ENCODE measurements around the gene YY1AP1. TPM values are rescaled to one million over a fixed set of nuclear protein-coding genes. Genes with fewer than 3 reads are reported as not detected.
"Not testable (repeated sequence)": the region's sequence is repeated elsewhere in the genome, so short reads cannot be mapped to it uniquely, and the experiment has no call there.

YY1AP1 gene
- total RNA-seq, 1 experiment from 2014 or later, result 57.5 TPM

DNA sequence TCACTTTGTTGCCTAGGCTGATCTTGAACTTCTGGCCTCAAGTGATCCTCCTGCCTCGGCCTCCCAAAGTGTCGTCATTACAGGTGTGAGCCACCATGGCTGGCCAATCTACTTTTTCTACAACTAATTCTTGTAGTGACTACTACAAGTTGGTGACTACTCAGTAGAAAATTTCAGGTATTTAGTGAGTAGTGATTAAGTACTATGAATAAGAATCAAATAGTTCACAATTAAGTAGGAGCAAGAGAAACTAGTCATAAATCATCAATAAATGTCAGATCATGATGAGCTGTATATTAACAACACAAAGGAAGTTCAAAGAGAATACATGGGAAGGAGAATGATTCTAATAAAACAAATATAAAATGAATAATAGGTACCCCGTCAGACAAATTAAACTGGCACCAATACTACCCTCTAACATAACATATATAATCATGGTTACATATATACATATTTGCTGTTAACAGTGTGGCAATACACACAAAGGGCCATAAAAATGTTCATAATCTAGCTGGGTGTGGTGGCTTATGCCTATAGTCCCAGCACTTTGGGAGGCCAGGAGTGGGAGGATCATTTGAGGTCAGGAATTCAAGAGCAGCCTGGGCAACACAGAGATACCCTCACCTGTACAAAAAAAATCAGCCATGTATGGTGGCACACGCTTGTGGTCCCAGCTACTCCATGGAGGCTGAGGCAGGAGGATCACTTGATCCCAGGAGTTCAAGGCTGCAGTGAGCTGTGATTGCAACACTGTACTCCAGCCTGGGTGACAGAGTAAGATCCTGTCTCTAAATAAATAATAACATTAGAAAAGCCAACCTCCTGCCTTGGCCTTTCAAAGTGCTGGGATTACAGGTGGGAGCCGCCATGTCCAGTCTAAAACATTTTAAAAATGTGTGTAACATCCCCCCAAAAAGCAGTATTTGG is 19.1 kb downstream of the YY1AP1 start:
- no CpG with 5 or more reads among the region's 5 CpGs for WGBS (ENCODE audit: extremely low coverage, insufficient read length, low lambda C conversion rate)

DNA sequence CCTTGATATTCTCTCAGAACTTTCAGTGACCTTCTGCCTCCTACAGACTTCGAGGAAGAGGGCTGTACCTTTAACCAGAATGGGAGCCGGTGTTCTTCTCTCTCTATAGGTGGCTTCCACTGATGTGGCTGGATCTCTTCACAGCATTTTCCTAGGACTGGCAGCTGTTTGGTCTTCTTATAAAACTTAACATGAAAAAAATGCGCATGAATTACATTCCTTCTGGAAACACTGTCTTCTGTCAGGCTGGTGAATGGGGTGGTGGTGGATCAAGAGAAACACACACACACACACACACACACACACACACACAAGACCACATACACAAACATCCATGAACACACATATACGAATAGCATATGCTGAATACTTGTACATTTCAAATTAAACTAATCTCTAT is 27.3 kb downstream of the YY1AP1 start:
- H3K36me3 Mint-ChIP-seq (ENCODE audit: insufficient read depth in 1 of 3, low read depth in 3 of 3), result peaks cover 44 to 78% (median 73%) of the 10 kb centered on the region in 3 experiments
- H2BK5ac ChIP-seq (ENCODE audit: insufficient read length, low read length); H2BK120ac ChIP-seq (ENCODE audit: low read depth, low read length, poor library complexity, severe bottlenecking); H3K27ac Mint-ChIP-seq; H3K27me3 ChIP-seq (ENCODE audit: insufficient read depth, low read length); H2AFZ ChIP-seq (ENCODE audit: low read length); H3K14ac ChIP-seq (ENCODE audit: insufficient read depth, low read length); H3K23me2 ChIP-seq (ENCODE audit: insufficient read length, low read depth, low read length, poor library complexity, severe bottlenecking); H3K27ac ChIP-seq (ENCODE audit: insufficient read length, low read depth, low read length); H2BK12ac ChIP-seq (ENCODE audit: insufficient read length, low read depth, low read length); H2BK20ac ChIP-seq (ENCODE audit: low read depth, low read length, poor library complexity, severe bottlenecking); H2AK5ac ChIP-seq (ENCODE audit: insufficient read length, low read length); H3K9ac ChIP-seq (ENCODE audit: extremely low read depth, insufficient read length, low read length); H3K4ac ChIP-seq (ENCODE audit: low read depth, low read length); H3T11ph ChIP-seq (ENCODE audit: low read length); H3K9me3 ChIP-seq (ENCODE audit: control insufficient read depth, low read depth, low read length); H3K27me3 Mint-ChIP-seq (ENCODE audit: low read depth); H3K79me1 ChIP-seq (ENCODE audit: insufficient read depth, low read depth, low read length, poor library complexity, severe bottlenecking); H3K9me3 Mint-ChIP-seq; H4K5ac ChIP-seq (ENCODE audit: insufficient read length, low read depth, low read length); H3K56ac ChIP-seq (ENCODE audit: insufficient read length, low read depth, low read length); H3K4me2 ChIP-seq (ENCODE audit: insufficient read depth, insufficient read length, low read length); H4K91ac ChIP-seq (ENCODE audit: insufficient read length, low read depth, low read length); H3K4me1 Mint-ChIP-seq; H4K20me1 ChIP-seq (ENCODE audit: control insufficient read depth, insufficient read depth, insufficient read length); H3K4me1 ChIP-seq (ENCODE audit: insufficient read depth, low read length); H3K79me2 ChIP-seq (ENCODE audit: insufficient read depth, low read length); H4K8ac ChIP-seq (replicated peaks; ENCODE audit: insufficient read length, low read depth, low read length); H3K23ac ChIP-seq (ENCODE audit: insufficient read length, low read depth, low read length); H3K18ac ChIP-seq (ENCODE audit: insufficient read length, low read depth, low read length); DNase-seq; H2BK15ac ChIP-seq (ENCODE audit: low read depth, low read length); H3K4me3 Mint-ChIP-seq: not testable (repeated sequence)
- WGBS (ENCODE audit: extremely low coverage, insufficient read length, low lambda C conversion rate), result no CpG with 5 or more reads among the region's 4 CpGs

More for the DNA sequence above, 19.1 kb downstream of the YY1AP1 start:
- no peak overlapping the region for H2BK15ac ChIP-seq (ENCODE audit: low read depth, low read length)
- no peak overlapping the region for H3T11ph ChIP-seq (ENCODE audit: low read length)
- no peak overlapping the region for H4K8ac ChIP-seq (replicated peaks; ENCODE audit: insufficient read length, low read depth, low read length)
- no peaks in the 10 kb centered on the region for H3K23me2 ChIP-seq (ENCODE audit: insufficient read length, low read depth, low read length, poor library complexity, severe bottlenecking)
- no peak overlapping the region for H3K14ac ChIP-seq (ENCODE audit: insufficient read depth, low read length)
- H2BK12ac ChIP-seq (ENCODE audit: insufficient read length, low read depth, low read length), result no peak overlapping the region
- H3K79me1 ChIP-seq (ENCODE audit: insufficient read depth, low read depth, low read length, poor library complexity, severe bottlenecking), result no peaks in the 10 kb centered on the region
- no peaks in the 10 kb centered on the region for H3K27me3 ChIP-seq (ENCODE audit: insufficient read depth, low read length)
- no peak overlapping the region for H2BK120ac ChIP-seq (ENCODE audit: low read depth, low read length, poor library complexity, severe bottlenecking)
- H3K4me2 ChIP-seq (ENCODE audit: insufficient read depth, insufficient read length, low read length), result no peak overlapping the region
- H3K4me3 Mint-ChIP-seq, result no peak overlapping the region
- H3K4me1 Mint-ChIP-seq, result no peaks in the 10 kb centered on the region
- no peak overlapping the region for H3K4ac ChIP-seq (ENCODE audit: low read depth, low read length)
- no peak overlapping the region for H3K27ac Mint-ChIP-seq
- no peak overlapping the region for H3K18ac ChIP-seq (ENCODE audit: insufficient read length, low read depth, low read length)
- H4K5ac ChIP-seq (ENCODE audit: insufficient read length, low read depth, low read length), result no peak overlapping the region
- H2AK5ac ChIP-seq (ENCODE audit: insufficient read length, low read length), result no peak overlapping the region
- no peak overlapping the region for H3K23ac ChIP-seq (ENCODE audit: insufficient read length, low read depth, low read length)
- H2BK5ac ChIP-seq (ENCODE audit: insufficient read length, low read length), result no peak overlapping the region
- H3K56ac ChIP-seq (ENCODE audit: insufficient read length, low read depth, low read length), result no peak overlapping the region
- no peaks in the 10 kb centered on the region for H3K79me2 ChIP-seq (ENCODE audit: insufficient read depth, low read length)
- no peak overlapping the region for H3K27ac ChIP-seq (ENCODE audit: insufficient read length, low read depth, low read length)
- no peak overlapping the region for H2AFZ ChIP-seq (ENCODE audit: low read length)
- DNase-seq, result no peak
- no peaks in the 10 kb centered on the region for H3K4me1 ChIP-seq (ENCODE audit: insufficient read depth, low read length)
- no peak overlapping the region for H3K9ac ChIP-seq (ENCODE audit: extremely low read depth, insufficient read length, low read length)
- no peak overlapping the region for H2BK20ac ChIP-seq (ENCODE audit: low read depth, low read length, poor library complexity, severe bottlenecking)
- no peaks in the 10 kb centered on the region for H3K27me3 Mint-ChIP-seq (ENCODE audit: low read depth)
- TF ChIP-seq, protein P1, sequence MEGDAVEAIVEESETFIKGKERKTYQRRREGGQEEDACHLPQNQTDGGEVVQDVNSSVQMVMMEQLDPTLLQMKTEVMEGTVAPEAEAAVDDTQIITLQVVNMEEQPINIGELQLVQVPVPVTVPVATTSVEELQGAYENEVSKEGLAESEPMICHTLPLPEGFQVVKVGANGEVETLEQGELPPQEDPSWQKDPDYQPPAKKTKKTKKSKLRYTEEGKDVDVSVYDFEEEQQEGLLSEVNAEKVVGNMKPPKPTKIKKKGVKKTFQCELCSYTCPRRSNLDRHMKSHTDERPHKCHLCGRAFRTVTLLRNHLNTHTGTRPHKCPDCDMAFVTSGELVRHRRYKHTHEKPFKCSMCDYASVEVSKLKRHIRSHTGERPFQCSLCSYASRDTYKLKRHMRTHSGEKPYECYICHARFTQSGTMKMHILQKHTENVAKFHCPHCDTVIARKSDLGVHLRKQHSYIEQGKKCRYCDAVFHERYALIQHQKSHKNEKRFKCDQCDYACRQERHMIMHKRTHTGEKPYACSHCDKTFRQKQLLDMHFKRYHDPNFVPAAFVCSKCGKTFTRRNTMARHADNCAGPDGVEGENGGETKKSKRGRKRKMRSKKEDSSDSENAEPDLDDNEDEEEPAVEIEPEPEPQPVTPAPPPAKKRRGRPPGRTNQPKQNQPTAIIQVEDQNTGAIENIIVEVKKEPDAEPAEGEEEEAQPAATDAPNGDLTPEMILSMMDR (conservative IDR thresholded peaks at IDR 0.05), result no peak
- peaks cover 38 to 87% (median 83%) of the 10 kb centered on the region in 3 experiments; a peak in 6 of 7 replicates for H3K36me3 Mint-ChIP-seq (ENCODE audit: insufficient read depth in 1 of 3, low read depth in 3 of 3)
- H4K20me1 ChIP-seq (ENCODE audit: control insufficient read depth, insufficient read depth, insufficient read length), result no peaks in the 10 kb centered on the region
- H4K91ac ChIP-seq (ENCODE audit: insufficient read length, low read depth, low read length), result no peak overlapping the region
- no peaks in the 10 kb centered on the region for H3K9me3 ChIP-seq (ENCODE audit: control insufficient read depth, low read depth, low read length)
- no peaks in the 10 kb centered on the region for H3K9me3 Mint-ChIP-seq

Measured in H9 (cell line).